Neural cell (in vitro differentiated cells): ENCODE measurements around the gene FRS3.

ENCODE experiments used
- EP300 ChIP-seq: fragments of 450-650 bp; conservative IDR thresholded peaks from 2 replicates; pipeline ENCODE4 v1.6.1; 2014; ENCODE audit warnings: antibody characterized with exemption, mild to moderate bottlenecking, moderate library complexity; ENCODE audit not compliant: poor library complexity, severe bottlenecking
- EZH2 ChIP-seq: fragments of 200-600, 300-800 bp; shearing (Covaris generic), sonication (generic); IDR thresholded peaks from 2 replicates; pipeline ENCODE4 v1.6.1; 2014; ENCODE audit warnings: antibody characterized with exemption, low read length, borderline replicate concordance, mild to moderate bottlenecking; ENCODE audit not compliant: insufficient read depth, poor library complexity, severe bottlenecking
- MXI1 ChIP-seq: fragments of 450-650 bp; conservative IDR thresholded peaks from 2 replicates; pipeline ENCODE4 v1.6.1; 2014; ENCODE audit warnings: antibody characterized with exemption, mild to moderate bottlenecking; ENCODE audit not compliant: poor library complexity, severe bottlenecking
- POLR2AphosphoS5 ChIP-seq: IDR thresholded peaks from 2 replicates; pipeline ENCODE4 v1.6.1; 2012
- TAF1 ChIP-seq: IDR thresholded peaks from 2 replicates; pipeline ENCODE4 v1.6.1; 2012; ENCODE audit warnings: low read depth
- TF ChIP-seq, protein P1 (sequence below): fragments of 450-650 bp; IDR thresholded peaks from 2 replicates; pipeline ENCODE4 v1.5.1; 2014; ENCODE audit warnings: antibody characterized with exemption, mild to moderate bottlenecking, moderate library complexity; ENCODE audit not compliant: poor library complexity, severe bottlenecking
- TF ChIP-seq, protein P2 (sequence below): IDR thresholded peaks from 2 replicates; pipeline ENCODE4 v1.6.1; 2012; ENCODE audit warnings: borderline replicate concordance

DNA sequence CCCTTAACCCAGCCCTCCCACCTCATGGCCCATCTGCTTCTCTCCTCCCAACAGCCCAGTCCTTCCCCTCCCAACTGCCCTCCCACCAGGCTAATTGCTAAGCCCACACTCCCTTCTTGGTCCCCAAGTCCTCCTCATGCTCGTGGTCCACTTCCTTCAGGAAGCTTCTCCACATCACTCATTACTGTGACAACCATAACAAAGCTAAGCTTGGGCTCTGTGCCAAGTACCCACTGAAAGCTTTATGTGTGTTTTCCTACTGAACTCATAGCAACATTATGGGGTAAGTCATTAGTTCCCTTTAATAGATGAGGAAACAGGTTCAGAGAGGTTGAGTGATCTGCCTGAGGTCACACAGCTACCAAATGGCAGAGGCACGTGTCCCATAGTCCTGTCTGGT is 16.2 kb downstream of the FRS3 start:
- TF ChIP-seq, protein P1, sequence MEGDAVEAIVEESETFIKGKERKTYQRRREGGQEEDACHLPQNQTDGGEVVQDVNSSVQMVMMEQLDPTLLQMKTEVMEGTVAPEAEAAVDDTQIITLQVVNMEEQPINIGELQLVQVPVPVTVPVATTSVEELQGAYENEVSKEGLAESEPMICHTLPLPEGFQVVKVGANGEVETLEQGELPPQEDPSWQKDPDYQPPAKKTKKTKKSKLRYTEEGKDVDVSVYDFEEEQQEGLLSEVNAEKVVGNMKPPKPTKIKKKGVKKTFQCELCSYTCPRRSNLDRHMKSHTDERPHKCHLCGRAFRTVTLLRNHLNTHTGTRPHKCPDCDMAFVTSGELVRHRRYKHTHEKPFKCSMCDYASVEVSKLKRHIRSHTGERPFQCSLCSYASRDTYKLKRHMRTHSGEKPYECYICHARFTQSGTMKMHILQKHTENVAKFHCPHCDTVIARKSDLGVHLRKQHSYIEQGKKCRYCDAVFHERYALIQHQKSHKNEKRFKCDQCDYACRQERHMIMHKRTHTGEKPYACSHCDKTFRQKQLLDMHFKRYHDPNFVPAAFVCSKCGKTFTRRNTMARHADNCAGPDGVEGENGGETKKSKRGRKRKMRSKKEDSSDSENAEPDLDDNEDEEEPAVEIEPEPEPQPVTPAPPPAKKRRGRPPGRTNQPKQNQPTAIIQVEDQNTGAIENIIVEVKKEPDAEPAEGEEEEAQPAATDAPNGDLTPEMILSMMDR: no peak
- no peak for TF ChIP-seq EP300
- TF ChIP-seq TAF1: no peak
- TF ChIP-seq, protein P2, sequence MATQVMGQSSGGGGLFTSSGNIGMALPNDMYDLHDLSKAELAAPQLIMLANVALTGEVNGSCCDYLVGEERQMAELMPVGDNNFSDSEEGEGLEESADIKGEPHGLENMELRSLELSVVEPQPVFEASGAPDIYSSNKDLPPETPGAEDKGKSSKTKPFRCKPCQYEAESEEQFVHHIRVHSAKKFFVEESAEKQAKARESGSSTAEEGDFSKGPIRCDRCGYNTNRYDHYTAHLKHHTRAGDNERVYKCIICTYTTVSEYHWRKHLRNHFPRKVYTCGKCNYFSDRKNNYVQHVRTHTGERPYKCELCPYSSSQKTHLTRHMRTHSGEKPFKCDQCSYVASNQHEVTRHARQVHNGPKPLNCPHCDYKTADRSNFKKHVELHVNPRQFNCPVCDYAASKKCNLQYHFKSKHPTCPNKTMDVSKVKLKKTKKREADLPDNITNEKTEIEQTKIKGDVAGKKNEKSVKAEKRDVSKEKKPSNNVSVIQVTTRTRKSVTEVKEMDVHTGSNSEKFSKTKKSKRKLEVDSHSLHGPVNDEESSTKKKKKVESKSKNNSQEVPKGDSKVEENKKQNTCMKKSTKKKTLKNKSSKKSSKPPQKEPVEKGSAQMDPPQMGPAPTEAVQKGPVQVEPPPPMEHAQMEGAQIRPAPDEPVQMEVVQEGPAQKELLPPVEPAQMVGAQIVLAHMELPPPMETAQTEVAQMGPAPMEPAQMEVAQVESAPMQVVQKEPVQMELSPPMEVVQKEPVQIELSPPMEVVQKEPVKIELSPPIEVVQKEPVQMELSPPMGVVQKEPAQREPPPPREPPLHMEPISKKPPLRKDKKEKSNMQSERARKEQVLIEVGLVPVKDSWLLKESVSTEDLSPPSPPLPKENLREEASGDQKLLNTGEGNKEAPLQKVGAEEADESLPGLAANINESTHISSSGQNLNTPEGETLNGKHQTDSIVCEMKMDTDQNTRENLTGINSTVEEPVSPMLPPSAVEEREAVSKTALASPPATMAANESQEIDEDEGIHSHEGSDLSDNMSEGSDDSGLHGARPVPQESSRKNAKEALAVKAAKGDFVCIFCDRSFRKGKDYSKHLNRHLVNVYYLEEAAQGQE: no peak
- TF ChIP-seq POLR2AphosphoS5: no peak
- TF ChIP-seq EZH2: no peak
- no peak for TF ChIP-seq MXI1
